K562 (cell line): ENCODE results near the gene PARPBP.

Source experiments
- BCLAF1 ChIP-seq, 2 experiments: fragments of 450-650 bp in 1 of 2; IDR thresholded peaks; 2 replicates each; pipeline ENCODE4 v1.6.1; 2011 to 2017; ENCODE audit warnings: low read depth in 2 of 2, antibody characterized with exemption in 1 of 2, borderline replicate concordance in 1 of 2, low read length in 1 of 2, mild to moderate bottlenecking in 1 of 2, mixed read lengths in 1 of 2; ENCODE audit not compliant: control insufficient read depth in 1 of 2
- CBX8 ChIP-seq: fragments of 200-600 bp; sonication (generic); IDR thresholded peaks from 2 replicates; pipeline ENCODE4 v1.6.1; 2012; ENCODE audit warnings: borderline replicate concordance, mixed run types, low read depth, mild to moderate bottlenecking, moderate library complexity, mixed read lengths, low read length, control low read depth, inconsistent platforms; ENCODE audit not compliant: poor library complexity, severe bottlenecking; ENCODE audit errors: extremely low read depth
- CREB1 ChIP-seq, 2 experiments: sonication (generic) in 1 of 2; formaldehyde crosslinking in 1 of 2; IDR thresholded peaks; 2 replicates each; pipeline versions ENCODE4 v1.6.1 to v1.8.0; 2012 to 2022; ENCODE audit warnings: inconsistent platforms in 1 of 2, mild to moderate bottlenecking in 1 of 2, missing genetic modification reagents in 1 of 2, moderate library complexity in 1 of 2
- CTCF ChIP-seq, 3 experiments: IDR thresholded peaks in 2 of 3; conservative IDR thresholded peaks in 1 of 3; 2 replicates each; pipeline ENCODE4 v1.5.1; 2011 to 2012; ENCODE audit warnings: low read length in 3 of 3, mild to moderate bottlenecking in 3 of 3, control low read depth in 2 of 3, improper control_type of control experiment in 1 of 3, inconsistent platforms in 1 of 3, low read depth in 1 of 3, mixed read lengths in 1 of 3, moderate library complexity in 1 of 3; ENCODE audit not compliant: insufficient read depth in 2 of 3
- EGR1 ChIP-seq: fragments of 450-650 bp; conservative IDR thresholded peaks from 2 replicates; pipeline ENCODE4 v1.6.1; 2017; ENCODE audit warnings: mild to moderate bottlenecking
- FOS ChIP-seq: IDR thresholded peaks from 3 replicates; pipeline ENCODE4 v1.6.1; 2011; ENCODE audit not compliant: insufficient read length; ENCODE audit errors: extremely low read depth
- HDAC1 ChIP-seq, 2 experiments: fragments of 450-650 bp; IDR thresholded peaks; 2 replicates each; pipeline ENCODE4 v1.6.1; 2016 to 2017; ENCODE audit warnings: inconsistent platforms in 1 of 2, mild to moderate bottlenecking in 1 of 2, moderate library complexity in 1 of 2
- KLF16 ChIP-seq: IDR thresholded peaks from 2 replicates; pipeline ENCODE4 v1.6.1; 2016; ENCODE audit warnings: antibody characterized with exemption
- NFRKB ChIP-seq: fragments of 450-650 bp; IDR thresholded peaks from 2 replicates; pipeline ENCODE4 v1.6.1; 2016; ENCODE audit warnings: low read depth
- PHF21A ChIP-seq: fragments of 450-650 bp; IDR thresholded peaks from 2 replicates; pipeline ENCODE4 v1.6.1; 2017; ENCODE audit warnings: low read depth, borderline replicate concordance
- TAF1 ChIP-seq: IDR thresholded peaks from 2 replicates; pipeline ENCODE4 v1.6.1; 2011; ENCODE audit warnings: mild to moderate bottlenecking, low read length, moderate library complexity; ENCODE audit not compliant: insufficient read depth, control insufficient read depth, severe bottlenecking; ENCODE audit errors: extremely low read depth
- USF2 ChIP-seq: sonication (generic); formaldehyde crosslinking; IDR thresholded peaks from 2 replicates; pipeline ENCODE4 v1.5.0; 2020; ENCODE audit warnings: missing genetic modification reagents
- ZHX1 ChIP-seq: fragments of 150-350 bp; conservative IDR thresholded peaks from 2 replicates; pipeline ENCODE4 v1.6.1; 2014; ENCODE audit warnings: low read length
- ZNF23 ChIP-seq: fragments of 250-450 bp; sonication (Bioruptor Pico); IDR thresholded peaks from 2 replicates; pipeline ENCODE4 v1.4.0; 2020; ENCODE audit warnings: mild to moderate bottlenecking

GRCh38 chr12:102202556-102202955 lies 82.6 kb downstream of the PARPBP start:
- TF ChIP-seq KLF16 (no peak), FOS (no peak), CREB1 (IDR thresholded peaks at IDR 0.05) (no peak), CREB1 (CRISPR knock-in tag; IDR thresholded peaks at IDR 0.05) (no peak), CBX8 (no peak), CTCF (IDR thresholded peaks at IDR 0.05 in 2 of 3, conservative IDR thresholded peaks at IDR 0.05 in 1 of 3; ENCODE audit: insufficient read depth in 2 of 3, low read depth in 1 of 3, low read length in 3 of 3) (no peak), USF2 (CRISPR knock-in tag) (no peak), TAF1 (no peak), BCLAF1 (IDR thresholded peaks at IDR 0.05; ENCODE audit: borderline replicate concordance in 1 of 2, control insufficient read depth in 1 of 2, low read depth in 2 of 2, low read length in 1 of 2) (no peak), ZHX1 (no peak), NFRKB (no peak), PHF21A (no peak), ZNF23 (CRISPR knock-in tag) (no peak), HDAC1 (IDR thresholded peaks at IDR 0.05) (no peak), EGR1 (no peak)
